HG03064 (cell line): ENCODE data around the gene BAHCC1.

ENCODE experiments used
- ATAC-seq: cut with Tn5 transposase; IDR thresholded peaks from one replicate; pipeline ENCODE4 v1.9.1; 2021; ENCODE audit warnings: low read depth; ENCODE audit not compliant: unreplicated experiment

BAHCC1 gene

DNA sequence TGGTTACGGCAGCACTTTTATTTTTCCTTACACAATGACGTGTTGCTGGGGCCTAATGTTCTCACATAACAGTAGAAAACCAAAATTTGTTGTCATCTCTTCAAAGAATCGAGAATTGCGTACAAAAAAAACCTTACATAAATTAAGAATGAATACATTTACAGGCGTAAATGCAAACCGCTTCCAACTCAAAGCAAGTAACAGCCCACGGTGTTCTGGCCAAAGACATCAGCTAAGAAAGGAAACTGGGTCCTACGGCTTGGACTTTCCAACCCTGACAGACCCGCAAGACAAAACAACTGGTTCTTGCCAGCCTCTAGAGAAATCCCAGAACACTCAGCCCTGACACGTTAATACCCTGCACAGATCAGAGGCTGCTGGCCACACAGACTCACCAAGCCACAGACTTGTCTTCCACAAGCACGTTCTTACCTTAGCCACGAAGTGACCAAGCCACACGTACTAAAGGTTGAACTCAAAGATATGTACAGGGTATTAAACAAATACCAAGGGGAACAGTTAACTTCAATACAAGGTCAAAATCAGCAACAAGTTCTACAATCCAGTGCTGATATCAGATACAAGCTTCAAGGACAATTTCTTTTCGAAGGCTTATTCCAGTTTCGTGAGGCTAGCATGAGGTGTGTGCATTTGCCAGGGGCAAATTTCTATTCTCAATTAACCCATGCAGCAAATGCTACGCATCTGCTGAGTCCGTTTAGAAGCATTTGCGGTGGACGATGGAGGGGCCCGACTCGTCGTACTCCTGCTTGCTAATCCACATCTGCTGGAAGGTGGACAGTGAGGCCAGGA is 114.9 kb downstream of the BAHCC1 start:
- ATAC-seq = no peak

DNA sequence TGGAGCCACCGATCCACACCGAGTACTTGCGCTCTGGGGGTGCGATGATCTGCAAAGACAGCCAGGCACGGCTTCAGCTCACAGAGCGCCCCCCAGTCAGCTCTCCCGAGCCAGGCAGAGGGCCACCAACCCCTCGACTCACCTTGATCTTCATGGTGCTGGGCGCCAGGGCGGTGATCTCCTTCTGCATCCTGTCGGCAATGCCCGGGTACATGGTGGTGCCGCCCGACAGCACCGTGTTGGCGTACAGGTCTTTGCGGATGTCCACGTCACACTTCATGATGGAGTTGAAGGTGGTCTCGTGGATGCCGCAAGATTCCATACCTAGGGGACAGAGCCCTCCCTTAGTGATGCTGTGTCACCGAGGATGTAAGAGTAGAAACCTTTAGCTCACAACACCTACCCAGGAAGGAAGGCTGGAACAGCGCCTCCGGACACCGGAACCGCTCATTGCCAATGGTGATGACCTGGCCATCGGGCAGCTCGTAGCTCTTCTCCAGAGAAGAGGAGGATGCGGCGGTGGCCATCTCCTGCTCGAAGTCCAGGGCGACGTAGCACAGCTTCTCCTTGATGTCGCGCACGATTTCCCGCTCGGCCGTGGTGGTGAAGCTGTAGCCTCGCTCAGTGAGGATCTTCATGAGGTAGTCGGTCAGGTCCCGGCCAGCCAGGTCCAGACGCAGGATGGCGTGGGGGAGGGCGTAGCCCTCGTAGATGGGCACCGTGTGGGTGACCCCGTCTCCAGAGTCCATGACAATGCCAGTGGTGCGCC is 115.7 kb downstream of the BAHCC1 start:
- ATAC-seq = no peak

DNA sequence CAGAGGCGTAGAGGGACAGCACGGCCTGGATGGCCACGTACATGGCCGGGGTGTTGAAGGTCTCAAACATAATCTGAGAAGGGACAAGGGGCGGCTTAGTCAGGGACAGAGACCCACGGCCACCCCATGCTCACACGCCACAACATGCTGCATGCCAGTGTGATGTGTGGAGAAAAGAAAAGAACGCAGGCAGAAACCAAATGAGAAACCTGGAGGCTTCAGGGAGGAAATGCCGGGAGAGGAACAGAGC is 116.2 kb downstream of the BAHCC1 start:
- no peak for ATAC-seq

DNA sequence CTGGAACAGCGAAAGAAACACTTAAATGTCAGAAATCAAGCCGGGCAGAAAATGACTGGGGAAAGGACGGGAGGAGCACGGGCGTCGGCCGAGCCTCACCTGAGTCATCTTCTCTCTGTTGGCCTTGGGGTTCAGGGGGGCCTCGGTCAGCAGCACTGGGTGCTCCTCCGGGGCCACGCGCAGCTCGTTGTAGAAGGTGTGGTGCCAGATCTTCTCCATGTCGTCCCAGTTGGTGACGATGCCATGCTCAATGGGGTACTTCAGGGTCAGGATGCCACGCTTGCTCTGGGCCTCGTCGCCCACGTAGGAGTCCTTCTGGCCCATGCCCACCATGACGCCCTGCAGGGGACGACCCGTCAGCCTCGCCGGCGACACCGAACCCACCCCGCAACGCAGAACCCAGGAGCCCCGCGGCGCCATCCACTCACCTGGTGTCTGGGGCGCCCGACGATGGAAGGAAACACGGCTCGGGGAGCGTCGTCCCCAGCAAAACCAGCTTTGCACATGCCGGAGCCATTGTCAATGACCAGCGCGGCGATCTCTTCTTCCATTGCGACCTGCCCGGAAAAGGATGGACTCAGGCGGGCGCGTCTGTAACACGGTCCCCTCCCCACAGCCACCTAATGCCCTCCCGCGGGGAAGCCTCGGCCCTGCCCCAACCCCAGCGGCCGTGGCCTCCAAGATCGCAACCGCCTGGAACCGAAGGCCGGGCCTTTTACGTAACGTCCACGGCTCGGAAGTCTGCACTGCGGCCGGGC is 116.7 kb downstream of the BAHCC1 start:
- no peak for ATAC-seq

DNA sequence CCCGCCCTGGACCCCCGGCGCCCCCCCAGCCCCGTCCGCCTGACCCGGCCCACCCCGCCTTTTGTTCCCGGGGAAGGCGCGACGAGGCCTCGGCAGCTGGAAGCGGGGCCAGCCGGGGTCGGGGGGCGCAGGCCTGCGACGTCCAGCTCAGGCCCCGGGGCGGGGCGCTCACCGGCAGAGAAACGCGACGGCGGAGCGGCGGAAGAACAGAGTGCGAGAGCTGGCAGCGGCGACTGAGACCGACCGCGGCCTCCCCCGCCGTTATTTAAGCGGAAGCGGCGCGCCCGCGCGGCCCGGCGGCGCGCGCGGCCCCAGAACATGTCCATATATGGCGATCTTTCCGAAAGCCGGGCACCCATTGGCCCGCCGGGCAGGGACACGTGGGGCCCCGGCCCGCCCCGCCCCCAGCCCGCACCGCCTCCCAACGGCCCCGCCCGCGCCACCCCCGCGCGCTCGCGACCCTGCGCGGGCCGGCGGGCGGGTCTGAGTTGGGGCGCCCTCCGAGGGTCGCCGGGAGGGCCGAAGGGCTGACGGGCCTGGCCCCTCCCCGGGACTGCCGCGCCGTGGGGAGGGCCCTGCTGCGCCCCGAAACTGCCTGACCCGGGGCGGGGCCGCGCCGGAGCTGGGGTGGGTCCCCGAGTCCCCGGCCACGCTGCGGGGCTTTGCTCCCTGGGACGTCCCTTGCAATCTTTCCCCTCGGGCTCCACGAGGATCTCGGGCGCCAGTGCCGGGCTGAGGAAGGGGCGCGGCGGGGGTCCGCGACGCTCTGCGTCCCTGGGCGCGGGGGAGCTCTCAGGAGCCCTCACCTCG is 117.5 kb downstream of the BAHCC1 start, which contains the start of gene ACTG1:
ACTG1 (minus strand) TSS at position 238 of the 810 bp plus-strand sequence. CDS start 445 bp downstream, outside the sequence.
- no peak for ATAC-seq

DNA sequence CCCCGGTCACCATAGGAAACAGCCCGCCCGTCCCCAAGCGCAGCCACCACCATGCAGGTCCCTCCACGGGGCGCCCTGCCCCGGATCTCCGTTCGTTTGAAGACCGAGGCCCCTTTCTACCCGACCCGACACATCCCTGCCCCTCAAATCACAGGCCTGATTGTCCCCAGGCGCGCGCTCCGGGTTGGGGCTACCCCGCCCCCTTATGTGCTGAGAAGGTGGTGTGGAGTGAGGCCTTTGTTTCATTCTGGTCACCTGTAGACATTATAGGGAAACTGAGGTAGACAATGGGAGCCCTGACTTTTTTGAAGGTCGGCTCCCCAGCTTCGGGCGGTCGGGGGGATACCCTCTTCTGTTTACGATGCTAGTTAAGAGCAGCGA is 118.1 kb downstream of the BAHCC1 start:
- no peak for ATAC-seq

DNA sequence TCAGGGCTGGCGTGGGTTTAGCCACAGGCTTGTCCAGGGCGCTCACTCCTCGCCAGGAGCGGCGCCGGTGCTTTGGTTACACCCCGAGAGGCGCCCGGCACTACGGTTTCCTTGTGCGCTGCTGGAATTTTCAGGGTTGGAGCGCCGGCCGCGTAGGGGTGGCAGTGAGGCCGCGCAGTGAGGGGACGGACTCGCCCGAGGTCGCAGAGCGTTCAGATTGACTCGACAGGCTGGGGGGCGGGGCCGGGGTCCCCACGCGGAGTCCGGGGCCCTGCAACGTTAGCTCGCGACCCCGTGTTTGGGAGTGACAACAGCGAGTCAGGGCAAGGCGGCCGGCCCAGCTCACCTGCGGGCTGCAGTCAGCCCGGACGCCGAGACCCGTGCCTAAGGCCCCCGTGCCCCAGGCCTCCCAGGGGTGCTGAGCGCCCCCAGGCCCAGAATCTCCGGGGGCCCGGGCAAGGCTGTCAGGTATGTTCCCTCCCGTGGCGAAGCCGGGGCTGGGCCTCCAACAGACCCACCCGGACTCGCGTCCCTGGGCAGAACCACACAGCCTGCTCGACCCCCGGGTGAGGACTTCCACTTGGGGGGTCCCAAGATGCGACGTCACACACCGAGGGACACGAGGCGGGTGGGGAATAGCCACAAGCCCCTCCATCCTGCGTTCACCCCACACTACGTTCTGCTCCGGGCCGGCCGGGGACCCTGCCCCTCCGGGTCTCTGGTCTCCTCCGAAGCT is 118.7 kb downstream of the BAHCC1 start:
- ATAC-seq = no peak

DNA sequence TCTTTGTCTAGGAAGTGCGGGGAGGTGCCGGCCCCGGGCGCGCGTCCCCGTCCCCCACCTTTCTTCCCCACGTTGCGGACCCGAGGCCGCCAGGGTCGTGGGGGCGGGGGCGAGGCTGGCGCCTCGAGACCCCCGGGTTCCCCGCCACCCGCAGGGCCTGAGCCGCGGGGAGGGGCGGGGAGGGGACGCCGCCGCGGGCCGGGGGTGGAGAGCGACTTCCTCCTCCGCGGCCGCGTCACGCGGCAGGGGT is 119.2 kb downstream of the BAHCC1 start:
- ATAC-seq = no peak

DNA sequence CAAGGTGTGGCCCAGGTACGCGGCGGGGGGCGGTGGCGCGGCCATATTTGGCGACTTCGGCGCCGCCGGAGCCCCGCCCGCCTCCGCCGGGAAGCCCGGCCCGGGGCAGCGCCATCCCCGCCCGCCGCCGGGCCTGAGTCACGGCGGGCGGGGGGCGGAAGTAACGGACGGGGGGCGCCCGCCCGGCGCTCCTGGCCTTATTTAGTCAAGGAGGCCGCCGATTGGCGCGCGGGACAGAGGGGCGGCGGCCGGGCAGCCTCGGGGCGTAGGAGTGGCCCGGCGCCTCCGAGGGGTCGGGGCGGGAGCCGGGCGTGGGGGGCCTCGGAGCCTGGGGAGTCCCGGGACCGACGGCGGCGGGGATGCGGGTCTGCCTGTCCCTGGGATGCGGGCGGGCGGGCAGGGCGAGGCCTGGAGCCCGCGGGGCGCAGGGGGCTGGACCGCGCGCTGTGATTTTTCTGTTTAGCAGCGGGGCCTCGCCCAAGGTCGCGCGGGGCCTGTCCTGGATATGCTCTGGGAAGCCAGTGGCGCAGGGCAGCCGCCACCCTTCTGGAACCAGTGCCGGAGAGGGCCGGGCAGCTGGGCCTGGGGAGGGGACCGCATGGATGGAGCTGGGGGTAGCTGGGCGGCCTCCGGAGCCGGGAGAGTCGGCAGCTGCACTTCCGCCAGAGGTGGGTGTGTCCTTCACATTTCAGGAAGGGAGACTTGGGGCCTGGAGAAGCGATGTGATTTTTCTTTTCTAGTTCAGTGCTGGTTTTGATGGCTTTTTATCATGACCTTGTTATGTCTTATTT is 119.7 kb downstream of the BAHCC1 start:
- no peak for ATAC-seq

DNA sequence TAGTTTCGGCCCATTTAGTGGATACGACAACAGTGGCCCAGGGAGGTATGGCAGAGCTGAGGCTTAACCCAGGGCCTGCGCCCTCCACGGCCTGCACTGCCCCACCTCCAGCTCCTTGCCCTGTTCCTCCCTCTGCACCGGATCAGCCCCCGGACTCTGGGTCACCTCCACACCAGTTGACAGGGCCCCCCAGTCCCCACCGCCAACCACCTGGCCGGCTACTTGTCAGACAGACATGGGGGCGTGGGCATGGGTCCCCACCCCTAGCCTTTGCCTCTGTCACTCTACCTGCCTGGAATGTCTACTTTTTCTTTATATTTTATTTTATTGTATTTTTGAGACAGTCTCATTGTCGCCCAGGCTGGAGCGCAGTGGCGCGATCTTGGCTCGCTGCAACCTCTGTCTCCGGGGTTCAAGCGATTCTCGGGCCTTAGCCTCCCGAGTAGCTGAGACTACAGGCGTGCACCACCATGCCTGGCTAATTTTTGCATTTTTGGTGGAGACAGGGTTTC is 120.3 kb downstream of the BAHCC1 start:
- no peak for ATAC-seq
